Stimulated activated CD4-positive, alpha-beta T cell treated with anti-CD3 and anti-CD28 coated beads, Interleukin-15, amount 100 ng/mL, for 48 hours (primary cell): Measurements from ENCODE around the gene ROR1.

ENCODE experiments used
- DNase-seq, 2 donors: peaks; one replicate each; pipeline ENCODE4 v3.0.0-alpha.2; 2020; ENCODE audit warnings: low read depth in 2 of 2

ROR1 gene

DNA sequence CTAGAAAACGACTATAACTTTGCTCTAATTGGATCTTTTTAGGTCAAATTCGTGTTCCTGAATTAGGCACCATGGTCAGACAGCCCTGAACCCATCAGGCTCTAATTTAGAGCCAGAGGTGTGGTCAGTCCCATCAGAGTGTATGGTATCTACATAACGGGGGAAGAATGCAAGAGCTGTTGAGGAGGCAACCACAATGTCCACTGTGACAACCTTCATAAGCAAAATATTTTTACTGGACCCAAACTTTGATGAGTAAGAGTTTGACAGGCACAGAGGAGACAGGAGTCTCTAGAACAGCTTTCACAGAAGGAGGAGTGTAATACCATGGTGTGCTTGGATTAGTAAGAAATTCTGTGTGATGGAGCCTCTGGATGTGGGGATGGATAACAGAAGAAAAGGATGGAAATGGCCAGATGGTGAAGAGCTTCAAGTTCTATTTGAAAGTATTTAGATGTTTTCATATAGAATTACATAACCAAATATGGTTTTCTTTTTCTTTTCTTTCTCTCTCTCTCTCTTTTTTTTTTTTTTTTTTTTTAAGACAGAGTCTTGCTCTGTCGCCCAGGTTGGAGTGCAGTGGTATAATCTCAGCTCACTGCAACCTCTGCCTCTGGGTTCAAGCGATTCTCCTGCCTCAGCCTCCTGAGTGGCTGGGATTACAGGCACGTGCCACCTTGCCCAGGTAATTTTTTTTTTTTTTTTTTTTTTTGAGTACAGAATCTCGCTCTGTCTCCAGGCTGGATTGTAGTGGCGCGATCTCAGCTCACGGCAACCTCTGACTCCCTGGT lies 454.5 kb downstream of the ROR1 start:
- DNase-seq, result no peak

DNA sequence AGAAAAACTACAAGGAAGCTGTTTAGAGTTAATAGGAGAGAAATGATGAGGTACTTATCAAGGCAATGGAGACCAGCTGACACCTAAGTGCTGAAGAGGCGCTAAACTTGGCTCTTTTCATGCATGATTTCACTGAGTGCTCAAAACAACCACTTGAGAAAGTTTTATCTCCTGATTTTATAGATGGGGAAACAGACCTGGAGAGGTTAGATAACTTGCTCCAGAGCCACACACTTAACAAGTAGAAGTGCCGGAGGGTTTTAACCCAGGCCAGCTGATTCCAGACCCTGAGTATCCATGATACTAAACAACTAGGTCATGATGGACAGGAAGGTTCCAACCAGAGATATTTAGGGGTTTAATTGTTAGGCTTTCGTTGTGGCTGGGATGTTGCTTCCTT lies 455.5 kb downstream of the ROR1 start:
- DNase-seq, result no peak
